Lower leg skin (tissue), 4 donors: ENCODE results near the gene SPATA13. TPM values are rescaled to one million over a fixed set of nuclear protein-coding genes. Genes with fewer than 3 reads are reported as not detected.

ENCODE experiments used
- DNase-seq, 2 donors: peaks; one replicate each; pipeline ENCODE4 v3.0.0-alpha.2; 2019; ENCODE audit warnings: low spot score in 2 of 2
- H3K4me3 ChIP-seq: fragments of 200-600 bp; sonication (generic); 2 replicates; pipeline ENCODE4 v1.5.1; 2017; ENCODE audit warnings: mild to moderate bottlenecking, low read depth; ENCODE audit not compliant: poor library complexity, severe bottlenecking
- CTCF ChIP-seq, 3 donors: fragments of 450-650 bp; IDR thresholded peaks; one replicate each; pipeline ENCODE4 v1.5.1; 2016; ENCODE audit warnings: antibody characterized with exemption in 3 of 3, mild to moderate bottlenecking in 3 of 3, moderate library complexity in 2 of 3
- POLR2A ChIP-seq, 2 donors: fragments of 450-650 bp; IDR thresholded peaks; one replicate each; pipeline ENCODE4 v1.6.1; 2016 to 2017; ENCODE audit warnings: antibody characterized with exemption in 2 of 2, mild to moderate bottlenecking in 1 of 2, moderate library complexity in 1 of 2
- WGBS, 2 donors: methylation state at CpG; one replicate each; pipeline ENCODE4 v1.1.5; 2018; 5-methylcytosine and 5-hydroxymethylcytosine counted together
- intact Hi-C: fragments of 100-400 bp; cut with DNase I; formaldehyde crosslinking; loops from one replicate; pipeline ENCODE4 v1.15.0; 2023; ENCODE audit warnings: low total_unique reads
- total RNA-seq, 4 donors: library from RNA; depleted of rRNA; stranded (reverse); fragments of >200 nt; gene quantifications; one replicate each; pipeline ENCODE4 v1.1.0, GENCODE V29; 2016

SPATA13 gene
- total RNA-seq, 4 donors from 2014 or later: 30.6 to 78.3 (median 46.2) TPM

GRCh38 chr13:24207841-24208667 lies 47.5 kb downstream of the SPATA13 start:
- intact Hi-C loops: no loop called here
- no peak overlapping the region for H3K4me3 ChIP-seq

DNA sequence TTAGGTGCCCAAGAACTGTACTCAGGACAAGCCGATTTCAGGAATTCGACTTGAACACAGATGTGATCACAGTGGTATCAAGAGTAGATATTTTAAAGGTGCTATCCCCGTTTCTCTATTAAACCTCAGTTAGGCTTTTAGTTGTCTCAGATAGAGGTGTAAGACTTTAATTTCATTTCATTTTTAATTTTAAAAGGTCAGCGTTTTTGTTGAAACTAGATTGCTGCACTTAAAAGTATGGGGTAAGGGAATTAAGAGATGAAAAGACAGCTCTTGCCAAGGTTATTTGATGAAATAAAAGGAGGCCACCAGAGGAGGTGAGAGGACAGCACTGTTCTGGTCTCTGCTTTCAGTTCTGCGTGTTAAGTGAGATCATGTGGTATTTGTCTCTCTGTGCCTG lies 48.6 kb downstream of the SPATA13 start:
- no peak for TF ChIP-seq CTCF (IDR thresholded peaks at IDR 0.05)
- no peak for TF ChIP-seq POLR2A (IDR thresholded peaks at IDR 0.05)
- WGBS, 2 donors: 89 to 90% methylated on average over 5 of the region's 5 CpGs

More at GRCh38 chr13:24207841-24208667, 47.5 kb downstream of the SPATA13 start:
- WGBS, 2 donors: 38 to 47% methylated on average over 7 of the region's 7 CpGs
- TF ChIP-seq CTCF (IDR thresholded peaks at IDR 0.05): no peak
- TF ChIP-seq POLR2A (IDR thresholded peaks at IDR 0.05): no peak
- DNase-seq: peak in 1 of 2 donors; percentile 62

DNA sequence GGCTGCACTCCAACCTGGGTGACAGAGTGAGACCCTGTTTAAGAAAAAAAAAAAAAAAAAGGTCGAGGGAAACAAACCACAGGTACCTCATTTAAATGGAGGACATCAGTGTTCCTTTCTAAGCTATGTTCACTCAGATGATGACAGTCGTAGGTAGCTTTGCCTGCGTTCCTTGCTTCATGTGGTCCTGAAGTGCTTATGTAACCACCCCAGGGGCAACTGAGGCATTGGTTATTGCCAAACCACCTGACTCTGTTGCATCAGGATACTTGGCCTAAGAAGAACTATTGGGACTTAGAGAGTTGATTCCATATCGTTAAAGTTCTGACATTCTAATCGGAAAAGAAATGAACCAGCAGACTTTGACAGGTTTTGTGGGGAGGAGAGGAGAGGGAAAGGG lies 51.7 kb downstream of the SPATA13 start:
- 76 to 85% methylated on average over 5 of the region's 5 CpGs for WGBS, 2 donors
- TF ChIP-seq POLR2A (IDR thresholded peaks at IDR 0.05) (no peak), CTCF (IDR thresholded peaks at IDR 0.05) (no peak)
- no peak for DNase-seq
- H3K4me3 ChIP-seq: no peak overlapping the region
- intact Hi-C loops: loop anchor here (10.0 kb wide), 1 partner anchor 157 kb away; no protein-coding TSS in a partner anchor

More for the DNA sequence above, 48.6 kb downstream of the SPATA13 start:
- intact Hi-C loops: no loop called here
- no peak for DNase-seq
- no peak overlapping the region for H3K4me3 ChIP-seq

- WGBS, 2 donors: 88 to 90% methylated on average over 7 of the region's 7 CpGs
- no peak overlapping the region for H3K4me3 ChIP-seq
- DNase-seq: no peak
- intact Hi-C loops: loop anchor here (10.0 kb wide), 1 partner anchor 158 kb away; no protein-coding TSS in a partner anchor
- TF ChIP-seq CTCF (IDR thresholded peaks at IDR 0.05) (no peak), POLR2A (IDR thresholded peaks at IDR 0.05) (no peak)
These were observed 52.2 kb downstream of the SPATA13 start for GRCh38 chr13:24212674-24213073.

DNA sequence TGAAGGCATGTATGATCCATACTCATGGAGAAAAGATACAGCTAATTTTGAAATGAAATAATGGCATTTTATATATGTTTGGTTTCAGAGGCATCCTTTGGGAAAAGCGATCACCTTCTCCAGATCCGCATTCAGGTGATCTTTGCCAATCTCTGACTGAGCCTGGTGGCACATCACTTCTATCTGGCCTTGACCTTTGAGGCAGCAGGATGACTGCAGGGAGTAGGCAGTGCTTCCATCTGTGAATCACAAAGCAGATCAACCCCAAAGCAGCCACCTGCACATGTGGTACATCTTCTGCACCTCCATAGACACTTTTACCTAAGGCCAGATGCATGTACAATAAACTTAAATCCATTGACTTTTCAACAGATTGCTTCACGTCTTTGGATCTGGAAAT lies 53.4 kb downstream of the SPATA13 start:
- no peak overlapping the region for H3K4me3 ChIP-seq
- DNase-seq: no peak
- TF ChIP-seq POLR2A (IDR thresholded peaks at IDR 0.05) (no peak), CTCF (IDR thresholded peaks at IDR 0.05) (no peak)
- intact Hi-C loops: loop anchor here (10.0 kb wide), 1 partner anchor 159 kb away; no protein-coding TSS in a partner anchor
- WGBS, 2 donors: 83 to 94% methylated on average over 3 of the region's 3 CpGs
